NCI-H1930 (cell line): ENCODE measurements around the gene CASP7.
"Not testable (repeated sequence)": the region's sequence is repeated elsewhere in the genome, so short reads cannot be mapped to it uniquely, and the experiment has no call there.

Experiments used
- DNase-seq, 2 experiments: peaks; one replicate each; lab custom pipeline; 2025; lab: John Stamatoyannopoulos, UW

CASP7 gene

GRCh38 chr10:113754125-113754524 lies 74.4 kb downstream of the CASP7 start:
- DNase-seq, result no peak

GRCh38 chr10:113754768-113755167 lies 75.1 kb downstream of the CASP7 start:
- DNase-seq, result no peak

GRCh38 chr10:113756940-113757543 lies 77.3 kb downstream of the CASP7 start:
- no peak for DNase-seq

GRCh38 chr10:113762083-113762482 lies 82.4 kb downstream of the CASP7 start:
- no peak for DNase-seq

- DNase-seq, result no peak
Measured at GRCh38 chr10:113764582-113764981, 84.9 kb downstream of the CASP7 start.

- DNase-seq, result no peak
Measured at GRCh38 chr10:113765910-113766309, 86.2 kb downstream of the CASP7 start.

DNA sequence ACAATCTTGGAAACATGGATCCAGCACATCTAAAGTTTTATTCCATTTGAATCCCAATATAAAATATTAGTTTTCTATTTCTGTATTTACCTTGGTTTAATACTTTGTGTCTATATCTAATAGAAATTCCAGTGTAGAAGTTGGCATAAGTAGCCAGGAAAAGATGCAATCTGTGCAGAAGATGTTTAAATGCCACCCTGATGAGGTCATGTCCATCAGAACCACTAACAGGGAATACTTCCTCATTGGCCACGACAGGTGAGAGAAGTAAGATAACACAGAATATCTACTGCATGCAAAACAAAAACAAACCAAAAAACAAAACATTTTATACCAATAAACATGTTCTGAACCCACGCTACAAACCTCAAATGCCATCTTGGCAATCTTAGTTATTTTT lies 87.5 kb downstream of the CASP7 start:
- no peak for DNase-seq

- DNase-seq, result no peak
Measured at GRCh38 chr10:113770346-113770745, 90.6 kb downstream of the CASP7 start.

- not testable (repeated sequence) for DNase-seq
Measured at GRCh38 chr10:113771131-113771530, 91.4 kb downstream of the CASP7 start.

GRCh38 chr10:113775686-113776294 lies 96.1 kb downstream of the CASP7 start:
- no peak for DNase-seq

DNA sequence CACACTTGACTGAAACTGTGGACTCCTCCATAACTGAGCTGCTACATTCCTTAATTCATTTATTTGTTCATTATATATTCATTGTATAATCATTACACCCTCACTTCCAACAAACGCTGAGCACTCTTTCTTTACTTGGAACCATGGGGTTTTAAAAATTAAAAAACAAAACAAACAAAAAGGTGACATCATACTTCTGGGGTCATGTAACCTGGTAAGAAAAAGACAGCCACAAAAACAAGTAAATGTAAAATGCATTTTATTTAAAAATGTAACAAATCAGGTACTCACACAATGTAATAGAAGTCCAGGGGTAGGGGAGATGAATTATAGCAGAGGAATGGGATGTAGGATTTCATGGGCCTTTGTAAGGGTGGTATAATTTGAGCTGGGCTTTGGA lies 96.8 kb downstream of the CASP7 start:
- no peak for DNase-seq
